Spleen (tissue), 11 donors: ENCODE measurements around the gene ELF5. TPM values are rescaled to one million over a fixed set of nuclear protein-coding genes. Genes with fewer than 3 reads are reported as not detected.

Experiments
- DNase-seq: peaks from one replicate; pipeline ENCODE4 v3.0.0-alpha.2; 2020
- H3K27ac ChIP-seq, 8 donors: fragments of 200-600 bp; sonication (generic) in 7 of 8; 1 replicate in 4 of 8; 2 replicates in 4 of 8; pipeline versions ENCODE4 v1.5.0 to v1.8.0; 2016 to 2021; ENCODE audit warnings: inconsistent platforms in 4 of 8, mild to moderate bottlenecking in 4 of 8, moderate library complexity in 1 of 8
- H3K27me3 ChIP-seq, 7 donors: fragments of 200-600 bp; sonication (generic) in 6 of 7; replicated peaks in 1 of 7; 1 replicate in 4 of 7; 2 replicates in 3 of 7; pipeline versions ENCODE4 v1.5.0 to v1.8.0; 2016 to 2021; ENCODE audit warnings: inconsistent platforms in 3 of 7, mild to moderate bottlenecking in 1 of 7
- H3K36me3 ChIP-seq, 6 donors: fragments of 200-600 bp; sonication (generic) in 5 of 6; 1 replicate in 4 of 6; 2 replicates in 2 of 6; pipeline versions ENCODE4 v1.5.0 to v1.8.0; 2016 to 2021; ENCODE audit warnings: inconsistent platforms in 2 of 6
- H3K4me1 ChIP-seq, 6 donors: fragments of 200-600 bp; sonication (generic) in 5 of 6; 1 replicate in 3 of 6; 2 replicates in 3 of 6; pipeline versions ENCODE4 v1.5.0 to v1.8.0; 2016 to 2021; ENCODE audit warnings: inconsistent platforms in 3 of 6
- H3K4me3 ChIP-seq, 8 donors: fragments of 200-600 bp; sonication (generic) in 7 of 8; 1 replicate in 4 of 8; 2 replicates in 4 of 8; pipeline versions ENCODE4 v1.5.0 to v1.8.0; 2016 to 2021; ENCODE audit warnings: inconsistent platforms in 4 of 8, mild to moderate bottlenecking in 4 of 8, moderate library complexity in 2 of 8
- H3K9me3 ChIP-seq, 8 donors: fragments of 200-600 bp; sonication (generic) in 7 of 8; 1 replicate in 4 of 8; 2 replicates in 4 of 8; pipeline versions ENCODE4 v1.5.0 to v1.8.0; 2016 to 2021; ENCODE audit warnings: inconsistent platforms in 4 of 8
- POLR2A ChIP-seq, 3 donors: fragments of 450-650 bp; IDR thresholded peaks; one replicate each; pipeline ENCODE4 v1.5.1; 2017; ENCODE audit warnings: antibody characterized with exemption in 3 of 3, mild to moderate bottlenecking in 1 of 3
- POLR2AphosphoS5 ChIP-seq, 3 donors: sonication (generic); formaldehyde crosslinking; IDR thresholded peaks; one replicate each; pipeline ENCODE4 v1.5.1; 2017; ENCODE audit warnings: antibody characterized with exemption in 3 of 3
- WGBS, 5 donors: extraction: QIAGEN DNeasy Blood & Tissue Kit in 3 of 5; methylation state at CpG; one replicate each; pipeline versions ENCODE4 v1.1.5 to v1.1.7; 2013 to 2018; 5-methylcytosine and 5-hydroxymethylcytosine counted together
- intact Hi-C: fragments of 100-400 bp; cut with DNase I; formaldehyde crosslinking; loops from one replicate; pipeline ENCODE4 v1.15.0; 2023; ENCODE audit warnings: low total_unique reads
- polyA plus RNA-seq, 3 donors: library from polyadenylated mRNA; stranded (reverse); fragments of 200-250 nt; gene quantifications; one replicate each; pipeline ENCODE4 v1.2.1, GENCODE V29; 2013
- total RNA-seq, 7 donors: library from RNA; depleted of rRNA in 3 of 7; stranded (reverse); fragments of >200 nt in 3 of 7; fragmentation: NEBNext Ultra II Directional in 4 of 7; extraction: Animal tissue kit (Norgen Biotek cat#: 25700) in 4 of 7; gene quantifications; one replicate each; pipeline versions ENCODE4 v1.1.0 to v1.2.1, GENCODE V29; 2016 to 2021
- TF ChIP-seq, protein P1 (sequence below), 11 experiments: fragments of 200-600 bp in 7 of 11; fragments of 450-650 bp in 4 of 11; sonication (generic) in 4 of 11; IDR thresholded peaks in 8 of 11; conservative IDR thresholded peaks in 3 of 11; 1 replicate in 7 of 11; 2 replicates in 4 of 11; pipeline versions ENCODE4 v1.4.0 to v1.8.0; 2016 to 2021; ENCODE audit warnings: antibody characterized with exemption in 11 of 11, inconsistent platforms in 4 of 11, mild to moderate bottlenecking in 1 of 11
- donor health status: healthy with polysubstance abuse.
- donor health status: DM: no; HTN: no; CAD: no; lungs with moderate emphysema.
- donor health status: DM: no; HTN: no; CAD: no.
- donor health status: Bipolar disorder and iron deficiency.
- donor health status: healthy.
- donor health status: DM: no; HTN: no; CAD: no.
- donor health status: DM: yes; HTN: yes; CAD: no.

Gene ELF5
- total and polyA plus RNA-seq, 10 donors = 0.08 to 8.8 (median 0.79) TPM

DNA sequence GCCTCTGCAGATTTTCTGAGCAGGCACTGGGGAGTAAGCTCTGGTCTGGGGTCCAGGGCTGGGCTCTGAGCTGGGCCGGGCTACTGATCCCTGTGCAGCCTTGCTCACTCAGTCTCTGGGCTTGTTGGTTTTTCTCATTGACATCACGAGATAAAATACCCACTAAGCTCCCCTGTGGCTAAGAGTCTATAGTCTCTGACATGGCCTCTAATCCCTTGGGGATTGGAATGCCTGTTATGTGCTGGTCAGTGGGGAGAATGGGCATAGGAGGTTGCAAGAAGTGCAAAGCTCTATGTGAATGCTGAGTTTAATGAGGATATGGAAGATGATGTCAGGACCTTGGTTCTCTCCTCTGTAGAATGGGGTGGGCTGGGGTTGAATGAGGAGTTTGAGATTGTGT, 23.3 kb downstream of the ELF5 start:
- no peak for DNase-seq
- Histone ChIP-seq H3K27me3 (peaks cover 0 to 5% (median 0%) of the 10 kb centered on the region in 7 donors), H3K4me1 (peaks cover 0 to 6% (median 0%) of the 10 kb centered on the region in 6 donors), H3K36me3 (no peaks in the 10 kb centered on the region), H3K27ac (no peak overlapping the region), H3K4me3 (no peak overlapping the region), H3K9me3 (no peaks in the 10 kb centered on the region)
- WGBS, 5 donors = 77 to 94% (median 85%) methylated on average over 2 of the region's 2 CpGs
- intact Hi-C loops = no loop called here
- TF ChIP-seq, protein P1, sequence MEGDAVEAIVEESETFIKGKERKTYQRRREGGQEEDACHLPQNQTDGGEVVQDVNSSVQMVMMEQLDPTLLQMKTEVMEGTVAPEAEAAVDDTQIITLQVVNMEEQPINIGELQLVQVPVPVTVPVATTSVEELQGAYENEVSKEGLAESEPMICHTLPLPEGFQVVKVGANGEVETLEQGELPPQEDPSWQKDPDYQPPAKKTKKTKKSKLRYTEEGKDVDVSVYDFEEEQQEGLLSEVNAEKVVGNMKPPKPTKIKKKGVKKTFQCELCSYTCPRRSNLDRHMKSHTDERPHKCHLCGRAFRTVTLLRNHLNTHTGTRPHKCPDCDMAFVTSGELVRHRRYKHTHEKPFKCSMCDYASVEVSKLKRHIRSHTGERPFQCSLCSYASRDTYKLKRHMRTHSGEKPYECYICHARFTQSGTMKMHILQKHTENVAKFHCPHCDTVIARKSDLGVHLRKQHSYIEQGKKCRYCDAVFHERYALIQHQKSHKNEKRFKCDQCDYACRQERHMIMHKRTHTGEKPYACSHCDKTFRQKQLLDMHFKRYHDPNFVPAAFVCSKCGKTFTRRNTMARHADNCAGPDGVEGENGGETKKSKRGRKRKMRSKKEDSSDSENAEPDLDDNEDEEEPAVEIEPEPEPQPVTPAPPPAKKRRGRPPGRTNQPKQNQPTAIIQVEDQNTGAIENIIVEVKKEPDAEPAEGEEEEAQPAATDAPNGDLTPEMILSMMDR (IDR thresholded peaks at IDR 0.05 in 8 of 11, conservative IDR thresholded peaks at IDR 0.05 in 3 of 11) = no peak
- TF ChIP-seq POLR2A (IDR thresholded peaks at IDR 0.05) (no peak), POLR2AphosphoS5 (IDR thresholded peaks at IDR 0.05) (no peak)

DNA sequence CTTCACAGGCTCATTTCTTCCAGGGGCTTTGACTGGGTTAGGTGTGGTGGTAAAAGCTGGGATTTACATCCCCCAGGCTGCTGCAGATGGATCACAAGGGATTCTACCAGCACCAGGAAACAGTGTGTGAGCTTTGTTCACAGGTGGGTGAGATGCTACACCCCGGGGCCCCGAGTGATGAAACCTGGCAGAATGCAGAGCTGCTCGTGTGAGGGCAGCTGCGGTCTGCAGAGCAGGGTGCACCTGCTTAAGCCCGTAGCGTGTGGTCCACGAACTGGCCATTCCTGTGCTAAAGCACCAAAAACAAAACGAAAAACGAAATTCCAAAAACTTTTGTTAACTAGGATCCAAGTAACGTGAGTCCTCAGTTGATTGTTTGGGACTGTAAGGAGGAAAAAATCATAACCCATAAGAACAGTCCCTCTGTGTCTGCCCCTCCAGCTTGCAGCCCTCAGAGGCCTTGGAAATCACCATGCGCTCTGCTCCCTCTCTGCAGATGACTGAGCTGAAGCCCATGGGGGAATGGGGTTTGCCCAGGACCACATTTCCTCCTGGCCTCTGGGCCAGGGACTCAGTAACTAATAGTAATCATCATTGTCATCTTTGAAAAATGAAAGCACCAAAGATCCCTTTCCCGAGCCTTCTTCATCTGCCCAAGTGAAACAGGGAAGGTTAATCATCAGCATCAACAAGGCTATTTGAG, 24.6 kb downstream of the ELF5 start:
- peaks cover 0 to 6% (median 0%) of the 10 kb centered on the region in 6 donors for H3K4me1 ChIP-seq
- H3K4me3 ChIP-seq = no peak overlapping the region
- DNase-seq = no peak
- H3K9me3 ChIP-seq = no peaks in the 10 kb centered on the region
- no peaks in the 10 kb centered on the region for H3K36me3 ChIP-seq
- TF ChIP-seq, protein P1 (IDR thresholded peaks at IDR 0.05 in 8 of 11, conservative IDR thresholded peaks at IDR 0.05 in 3 of 11) = no peak
- no peak for TF ChIP-seq POLR2A (IDR thresholded peaks at IDR 0.05)
- TF ChIP-seq POLR2AphosphoS5 (IDR thresholded peaks at IDR 0.05) = no peak
- intact Hi-C loops = loop anchor here (5.0 kb wide), 1 partner anchor 312 kb away; no protein-coding TSS in a partner anchor
- WGBS, 5 donors = 81 to 91% (median 90%) methylated on average over 12 of the region's 12 CpGs
- H3K27me3 ChIP-seq = no peaks in the 10 kb centered on the region
- H3K27ac ChIP-seq = no peak overlapping the region

DNA sequence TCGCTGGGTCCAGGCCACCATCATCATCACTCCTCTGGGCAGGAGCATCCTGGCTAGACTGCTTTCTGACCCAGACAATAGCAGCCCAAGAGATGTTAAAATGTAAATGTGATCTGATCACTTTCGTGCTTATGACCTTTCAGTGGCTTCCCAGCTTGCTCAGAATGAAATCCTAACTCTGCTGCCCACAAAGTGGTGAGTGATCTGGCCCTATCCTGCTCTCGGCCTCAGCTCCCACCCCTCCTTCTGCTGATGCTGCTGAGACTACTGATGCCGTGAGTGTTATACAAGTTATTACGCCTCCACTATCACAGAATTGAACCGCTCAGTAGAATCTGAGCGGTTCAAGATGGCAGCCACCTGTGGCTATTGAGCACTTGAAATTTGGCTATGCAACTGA, 26.2 kb downstream of the ELF5 start:
- Histone ChIP-seq H3K9me3 (no peaks in the 10 kb centered on the region), H3K4me1 (no peaks in the 10 kb centered on the region), H3K27me3 (no peaks in the 10 kb centered on the region), H3K27ac (no peak overlapping the region), H3K4me3 (no peak overlapping the region), H3K36me3 (no peaks in the 10 kb centered on the region)
- TF ChIP-seq, protein P1 (IDR thresholded peaks at IDR 0.05 in 8 of 11, conservative IDR thresholded peaks at IDR 0.05 in 3 of 11) = no peak
- TF ChIP-seq POLR2AphosphoS5 (IDR thresholded peaks at IDR 0.05) = no peak
- TF ChIP-seq POLR2A (IDR thresholded peaks at IDR 0.05) = no peak
- DNase-seq = no peak
- intact Hi-C loops = loop anchor here (5.0 kb wide), 1 partner anchor 310 kb away; no protein-coding TSS in a partner anchor
- WGBS, 5 donors = 76 to 91% (median 86%) methylated on average over 7 of the region's 7 CpGs

DNA sequence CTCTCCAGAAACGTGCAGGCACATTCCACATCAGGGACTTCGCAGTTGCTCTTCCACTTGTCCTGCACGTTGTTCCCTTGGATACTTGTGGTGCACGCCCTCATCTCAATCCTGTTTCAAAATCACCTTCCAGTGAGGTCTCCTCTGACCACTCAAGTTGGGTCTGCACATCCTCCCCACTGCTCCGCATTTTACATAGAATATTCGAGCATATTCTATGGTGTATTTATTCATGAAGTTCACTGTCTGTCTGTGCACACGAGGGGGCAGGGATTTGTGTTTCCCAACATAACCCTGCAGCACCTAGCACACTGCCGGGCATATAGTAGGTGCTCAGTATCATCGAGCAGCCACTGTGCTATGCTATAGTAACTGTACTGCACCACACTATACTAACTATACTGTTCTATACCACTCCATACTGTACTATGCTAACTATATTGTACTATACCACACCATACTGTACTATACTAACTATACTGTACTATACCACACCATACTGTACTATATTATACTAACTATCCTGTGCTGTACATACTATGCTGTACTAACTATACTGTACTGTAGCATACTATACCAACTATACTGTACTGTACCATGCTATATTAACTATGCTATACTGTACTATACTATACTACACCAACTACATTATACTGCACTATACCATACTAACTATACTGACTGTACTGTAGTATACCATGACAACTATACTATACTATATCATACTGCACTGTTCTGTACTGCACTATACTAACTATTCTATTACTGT, 30.3 kb downstream of the ELF5 start:
- no peak overlapping the region for H3K4me3 ChIP-seq
- no peaks in the 10 kb centered on the region for H3K9me3 ChIP-seq
- intact Hi-C loops = no loop called here
- TF ChIP-seq POLR2AphosphoS5 (IDR thresholded peaks at IDR 0.05) (no peak), POLR2A (IDR thresholded peaks at IDR 0.05) (no peak)
- TF ChIP-seq, protein P1 (IDR thresholded peaks at IDR 0.05 in 8 of 11, conservative IDR thresholded peaks at IDR 0.05 in 3 of 11) = no peak
- 80 to 91% (median 86%) methylated on average over 9 of the region's 9 CpGs for WGBS, 5 donors
- DNase-seq = no peak
- no peak overlapping the region for H3K27ac ChIP-seq
- no peaks in the 10 kb centered on the region for H3K27me3 ChIP-seq
- H3K4me1 ChIP-seq = no peaks in the 10 kb centered on the region
- H3K36me3 ChIP-seq = no peaks in the 10 kb centered on the region
